MV-4-11 (cell line): ENCODE data around the gene SURF2.
A peak's percentile ranks its signal among the peaks of the same experiment; 100 is the strongest.

Experiments used
- DNase-seq: peaks from one replicate; lab custom pipeline; 2025; lab: John Stamatoyannopoulos, UW

SURF2 gene

GRCh38 chr9:133335924-133336811, 20.2 kb upstream of the SURF2 start, which contains the start of gene SURF6:
Gene SURF6, minus strand, starts transcription at chr9:133336188. Its CDS starts 56 bp downstream, at chr9:133336132.
- DNase-seq: peak; percentile 82

- no peak for DNase-seq
Measured at GRCh38 chr9:133339641-133340040, 16.7 kb upstream of the SURF2 start.

- DNase-seq: peak; percentile 12
Measured at GRCh38 chr9:133340256-133340655, 16.1 kb upstream of the SURF2 start.

- no peak for DNase-seq
Measured at GRCh38 chr9:133340916-133341315, 15.4 kb upstream of the SURF2 start.

GRCh38 chr9:133341369-133342068, 14.8 kb upstream of the SURF2 start:
- DNase-seq: peak; percentile 85

DNA sequence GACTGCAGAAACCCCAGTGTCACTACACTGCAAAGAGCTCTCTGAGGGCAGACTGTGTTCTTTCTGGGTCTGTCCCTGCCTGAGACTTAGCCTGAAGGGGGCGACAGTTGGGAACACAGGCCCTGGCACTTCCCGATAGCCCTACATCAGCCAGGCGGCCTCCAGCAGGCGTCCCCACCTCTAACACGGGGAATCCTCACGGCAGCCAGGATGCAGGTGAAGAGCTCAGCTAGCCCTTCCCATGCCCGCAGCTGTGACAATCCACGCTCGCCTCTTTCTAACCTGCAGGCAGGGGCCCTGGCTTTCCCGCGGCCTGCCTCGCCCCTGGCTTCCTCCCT, 14.3 kb upstream of the SURF2 start:
- no peak for DNase-seq

GRCh38 chr9:133342570-133342969, 13.8 kb upstream of the SURF2 start:
- DNase-seq: no peak

DNA sequence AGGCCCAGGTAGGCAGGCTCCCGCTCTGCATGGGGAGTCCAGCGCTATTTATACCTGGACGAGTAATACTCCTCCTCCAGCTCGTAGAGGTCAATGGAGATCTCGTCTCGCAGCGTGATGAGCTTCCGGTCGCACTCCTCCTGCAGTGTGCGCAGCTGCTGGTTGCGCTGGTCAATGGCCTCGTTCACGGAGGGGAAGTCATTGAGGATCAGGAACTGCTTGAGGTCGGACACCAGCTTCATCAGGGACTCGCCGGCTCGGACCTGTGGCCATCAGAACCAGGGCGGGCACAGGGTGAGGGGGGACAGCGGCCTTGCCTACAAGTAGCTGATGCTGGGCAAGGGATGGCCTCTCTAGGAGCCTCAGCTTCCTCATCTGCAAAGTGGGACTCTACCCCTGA, 12.3 kb upstream of the SURF2 start:
- no peak for DNase-seq

GRCh38 chr9:133344979-133345378, 11.4 kb upstream of the SURF2 start:
- no peak for DNase-seq

GRCh38 chr9:133345596-133345995, 10.8 kb upstream of the SURF2 start:
- DNase-seq: no peak

DNA sequence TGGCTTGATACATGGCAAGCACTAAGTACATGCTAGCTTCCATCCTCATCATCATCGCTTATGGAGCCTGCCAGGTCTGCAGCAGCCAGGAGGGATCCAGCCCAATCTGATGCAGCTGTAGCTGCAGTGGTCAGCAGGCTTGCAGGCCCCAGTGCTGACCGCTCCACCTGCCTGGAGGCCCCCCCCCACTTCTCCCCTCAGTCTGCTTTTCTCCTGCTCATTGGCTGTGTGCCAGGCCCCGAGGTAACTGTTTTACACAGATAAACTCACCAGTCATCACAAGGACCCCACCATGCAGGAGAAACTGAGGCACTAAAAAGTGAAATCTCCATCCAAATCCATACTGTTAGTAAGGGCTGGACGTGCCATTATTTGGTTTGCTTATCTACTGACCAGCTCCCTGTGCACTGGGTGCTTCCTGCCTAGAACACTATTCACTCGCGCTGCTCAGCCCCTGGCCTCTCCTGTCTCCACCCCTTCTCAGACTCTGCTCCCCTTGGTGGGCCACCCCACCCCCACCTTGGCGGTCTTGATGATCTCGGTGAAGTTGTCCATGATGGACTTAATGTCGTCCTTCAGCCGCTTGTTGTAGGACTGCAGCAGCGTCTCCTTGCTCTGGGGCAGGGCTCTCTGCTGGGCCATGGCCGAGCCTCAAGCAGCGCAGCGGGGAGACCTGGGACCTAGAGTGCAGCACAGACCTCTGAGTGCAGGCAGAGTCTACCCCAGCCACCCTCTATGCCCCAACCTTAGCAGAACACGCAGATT, 10.1 kb upstream of the SURF2 start:
- no peak for DNase-seq

DNA sequence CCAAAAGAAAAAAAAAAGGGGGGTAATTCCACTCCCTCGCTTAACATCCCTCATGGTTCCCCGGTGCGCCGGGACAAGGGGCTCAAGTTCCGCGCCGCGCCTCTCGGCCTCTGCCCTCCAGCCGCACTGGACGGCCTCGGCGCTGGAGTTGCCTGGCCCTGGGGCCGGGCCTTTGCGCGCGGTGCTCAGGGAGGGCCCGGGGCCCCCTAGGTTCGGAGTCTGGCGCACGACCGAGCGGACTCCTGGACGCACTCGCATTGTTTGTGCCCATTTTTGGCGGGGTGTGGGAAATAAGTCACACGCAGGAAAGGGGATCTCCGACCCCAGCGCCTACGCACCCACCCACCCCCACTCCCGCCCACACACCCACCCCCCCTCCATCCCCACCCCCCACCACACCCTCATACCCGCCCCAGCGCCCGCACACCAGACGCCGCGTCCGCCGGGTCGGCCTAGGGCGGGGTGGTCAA, 8.8 kb upstream of the SURF2 start:
- DNase-seq: peak; percentile 29

DNA sequence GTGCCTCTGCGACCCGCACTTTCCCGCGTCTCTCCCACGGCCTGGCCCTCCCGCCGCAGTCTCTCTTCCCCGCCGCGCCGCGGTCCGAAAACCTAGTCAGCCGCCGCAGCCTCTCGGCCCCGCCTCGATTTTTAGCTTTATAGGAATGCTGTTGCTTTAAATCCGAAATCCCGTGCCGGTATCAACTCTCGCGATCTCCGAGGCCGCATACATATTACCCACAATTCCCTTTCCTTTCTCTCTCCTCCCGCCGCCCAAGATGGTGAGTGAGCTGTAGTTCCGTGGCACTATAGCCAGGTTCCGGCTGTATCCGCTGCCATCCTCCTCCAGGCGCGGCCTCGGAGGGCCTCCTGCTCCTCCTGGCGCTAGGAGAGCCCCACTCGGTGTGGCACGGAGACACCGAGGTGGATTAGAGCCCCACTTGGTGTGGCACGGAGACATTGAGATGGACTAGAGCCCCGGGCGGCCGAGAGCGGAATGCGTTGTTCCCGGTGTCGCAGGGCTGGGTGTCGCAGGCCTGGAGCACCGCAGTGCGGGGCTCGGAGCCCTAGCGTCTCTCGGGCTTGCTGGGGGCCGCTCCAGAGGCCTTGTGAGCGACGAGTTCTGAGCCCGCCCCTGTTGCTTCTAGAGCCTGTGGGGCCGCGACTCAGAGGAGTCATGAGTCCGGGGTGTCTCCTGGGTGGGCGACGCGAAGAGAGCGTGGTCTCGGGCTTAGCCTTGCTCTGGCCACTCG, 8.2 kb upstream of the SURF2 start, which contains the start of the genes MED22 and RPL7A:
MED22 (minus strand) TSS at position 147 of the 733 bp plus-strand sequence. CDS start 1,469 bp downstream, outside the sequence.
RPL7A (plus strand) TSS at position 234 of the 733 bp plus-strand sequence; CDS start at position 260, 26 bp downstream.
- DNase-seq: peak; percentile 93

GRCh38 chr9:133348718-133349573, 7.4 kb upstream of the SURF2 start:
- DNase-seq: no peak

GRCh38 chr9:133349965-133350616, 6.3 kb upstream of the SURF2 start:
- DNase-seq: no peak

GRCh38 chr9:133351526-133351907, 4.8 kb upstream of the SURF2 start:
- no peak for DNase-seq

DNA sequence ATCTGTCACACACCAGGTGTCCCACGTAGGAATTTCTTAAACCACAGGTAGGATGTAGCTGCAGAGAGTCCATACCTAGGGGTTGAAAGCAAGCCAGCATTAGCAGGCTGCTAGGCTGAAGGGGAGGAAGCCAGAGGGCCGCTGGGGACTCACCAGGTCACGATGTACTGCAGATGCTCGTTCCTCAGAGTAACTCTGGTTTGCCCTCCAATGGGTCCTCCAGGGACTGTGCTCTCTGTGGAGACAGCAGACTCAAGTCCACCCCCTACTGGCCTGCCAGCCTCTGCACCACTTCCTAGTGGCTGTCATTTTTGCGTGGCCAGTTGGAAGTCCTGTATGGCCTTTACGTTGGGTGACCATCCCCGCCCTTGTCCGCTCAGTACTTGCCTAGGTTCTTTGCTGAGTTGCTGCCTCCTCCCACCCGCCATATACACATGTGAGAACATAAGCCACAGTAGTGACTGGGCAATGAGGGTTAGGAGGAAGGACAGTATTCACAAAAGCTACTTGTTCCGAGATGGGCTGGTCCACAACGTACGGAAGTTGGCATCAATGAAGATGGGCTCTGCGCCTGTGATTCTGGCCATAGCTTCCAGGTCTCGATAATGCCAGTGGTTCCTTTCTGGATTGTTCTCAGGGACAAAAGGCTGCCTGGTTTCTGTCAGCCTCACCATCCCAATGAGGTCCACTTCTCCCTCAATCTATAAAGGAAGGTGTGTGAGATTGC, 4.3 kb upstream of the SURF2 start:
- peak; percentile 84 for DNase-seq

DNA sequence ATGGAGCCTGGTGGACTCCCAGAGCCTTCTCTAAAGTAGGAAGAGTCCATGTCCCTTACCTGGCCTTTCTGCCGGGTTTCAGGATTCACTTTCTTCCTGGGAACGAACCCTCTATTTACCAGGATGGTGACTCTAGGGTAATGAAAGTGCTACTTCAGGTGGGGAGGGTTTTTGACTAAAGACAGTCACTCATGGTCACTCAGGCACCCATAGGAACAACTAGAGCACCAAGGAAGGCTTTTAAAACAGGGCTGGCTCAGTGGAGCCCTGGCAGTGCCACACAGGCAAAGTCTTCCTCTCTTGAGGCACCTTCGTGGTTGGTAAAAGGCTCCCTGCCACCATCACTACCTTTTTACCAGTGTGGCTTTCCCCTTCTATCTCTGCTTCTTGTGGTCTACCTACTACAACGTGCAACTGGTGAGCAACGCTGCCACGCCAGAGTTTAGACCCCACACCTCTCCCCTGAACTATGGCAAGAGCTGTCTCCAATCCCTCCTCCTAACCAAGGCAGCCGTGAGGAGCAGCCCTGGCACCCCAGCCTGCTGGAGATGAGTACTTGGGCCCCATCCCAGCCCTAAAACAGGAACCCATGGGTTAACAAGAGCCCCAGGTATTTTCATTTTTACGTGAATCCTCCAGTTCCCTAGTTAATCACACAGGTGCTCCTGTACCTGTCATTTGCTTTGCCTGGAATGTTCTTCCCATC, 3.6 kb upstream of the SURF2 start:
- DNase-seq: peak; percentile 17

DNA sequence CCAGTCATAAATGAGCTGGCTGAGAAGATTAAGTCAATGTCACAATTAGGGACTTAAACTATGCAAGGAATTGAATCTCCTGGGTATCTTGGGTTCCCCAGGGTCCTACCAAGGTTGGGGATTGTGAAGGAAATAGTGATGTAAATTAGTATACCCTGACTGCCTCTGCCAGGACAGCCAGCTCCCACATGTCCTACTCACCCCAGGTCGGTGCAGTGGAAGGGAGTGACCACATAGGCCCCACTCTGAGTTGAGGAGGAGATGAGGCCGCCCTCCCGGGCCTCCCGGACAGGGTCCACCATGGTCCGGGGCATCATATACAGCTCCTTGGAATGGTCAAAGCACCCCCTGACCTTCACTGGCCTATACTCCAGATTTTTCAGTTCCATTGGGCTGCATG, 2.8 kb upstream of the SURF2 start:
- no peak for DNase-seq
